ENCODE measurements around the gene TRAPPC12. TPM values are rescaled to one million over a fixed set of nuclear protein-coding genes. Genes with fewer than 3 reads are reported as not detected.

The TRAPPC12 gene
- total RNA-seq, 1 experiment from 2014 or later: 86.0 TPM

GRCh38 chr2:3470856-3471737 lies 91.6 kb downstream of the TRAPPC12 start:
- Histone ChIP-seq H4K91ac (ENCODE audit: insufficient read length, low read depth, low read length) (no peak overlapping the region), H4K20me1 (ENCODE audit: control insufficient read depth, insufficient read depth, insufficient read length) (no peaks in the 10 kb centered on the region), H2BK12ac (ENCODE audit: insufficient read length, low read depth, low read length) (no peak overlapping the region), H3K4me1 (ENCODE audit: insufficient read depth, low read length) (no peaks in the 10 kb centered on the region), H2BK120ac (ENCODE audit: low read depth, low read length, poor library complexity, severe bottlenecking) (no peak overlapping the region), H3K79me2 (ENCODE audit: insufficient read depth, low read length) (no peaks in the 10 kb centered on the region), H2BK5ac (ENCODE audit: insufficient read length, low read length) (no peak overlapping the region), H3K18ac (ENCODE audit: insufficient read length, low read depth, low read length) (no peak overlapping the region), H2AK5ac (ENCODE audit: insufficient read length, low read length) (no peak overlapping the region), H4K8ac (replicated peaks; ENCODE audit: insufficient read length, low read depth, low read length) (no peak overlapping the region), H2AFZ (ENCODE audit: low read length) (no peak overlapping the region), H3K27me3 (ENCODE audit: insufficient read depth, low read length) (no peaks in the 10 kb centered on the region), H3K9me3 (ENCODE audit: control insufficient read depth, low read depth, low read length) (no peaks in the 10 kb centered on the region), H3K27ac (ENCODE audit: insufficient read length, low read depth, low read length) (no peak overlapping the region), H3T11ph (ENCODE audit: low read length) (no peak overlapping the region), H3K56ac (ENCODE audit: insufficient read length, low read depth, low read length) (no peak overlapping the region), H3K23ac (ENCODE audit: insufficient read length, low read depth, low read length) (no peak overlapping the region), H3K9ac (ENCODE audit: extremely low read depth, insufficient read length, low read length) (no peak overlapping the region), H3K4ac (ENCODE audit: low read depth, low read length) (no peak overlapping the region), H3K4me2 (ENCODE audit: insufficient read depth, insufficient read length, low read length) (no peak overlapping the region), H2BK20ac (ENCODE audit: low read depth, low read length, poor library complexity, severe bottlenecking) (no peak overlapping the region), H2BK15ac (ENCODE audit: low read depth, low read length) (no peak overlapping the region), H4K5ac (ENCODE audit: insufficient read length, low read depth, low read length) (no peak overlapping the region), H3K79me1 (ENCODE audit: insufficient read depth, low read depth, low read length, poor library complexity, severe bottlenecking) (no peaks in the 10 kb centered on the region), H3K23me2 (ENCODE audit: insufficient read length, low read depth, low read length, poor library complexity, severe bottlenecking) (no peaks in the 10 kb centered on the region), H3K14ac (ENCODE audit: insufficient read depth, low read length) (no peak overlapping the region)
- no peak overlapping the region for H3K27ac Mint-ChIP-seq
- no peaks in the 10 kb centered on the region for H3K27me3 Mint-ChIP-seq (ENCODE audit: low read depth)
- no CpG with 5 or more reads among the region's 17 CpGs for WGBS (ENCODE audit: extremely low coverage, insufficient read length, low lambda C conversion rate)
- H3K36me3 Mint-ChIP-seq (ENCODE audit: insufficient read depth in 1 of 3, low read depth in 3 of 3): peaks cover 19 to 56% (median 23%) of the 10 kb centered on the region in 3 experiments; a peak in 6 of 7 replicates
- no peaks in the 10 kb centered on the region for H3K9me3 Mint-ChIP-seq
- H3K4me1 Mint-ChIP-seq: peaks cover 9 to 13% of the 10 kb centered on the region in 2 experiments
- no peak for DNase-seq
- H3K4me3 Mint-ChIP-seq: no peak overlapping the region
- TF ChIP-seq CTCF (conservative IDR thresholded peaks at IDR 0.05): no peak

Data from H9 (cell line).